GM18526 (cell line): Measurements from ENCODE around the gene MAML3.

Experiments used
- POLR2A ChIP-seq: IDR thresholded peaks from 3 replicates; pipeline ENCODE4 v1.6.1; 2011; ENCODE audit not compliant: insufficient read length; ENCODE audit errors: extremely low read depth

The MAML3 gene

DNA sequence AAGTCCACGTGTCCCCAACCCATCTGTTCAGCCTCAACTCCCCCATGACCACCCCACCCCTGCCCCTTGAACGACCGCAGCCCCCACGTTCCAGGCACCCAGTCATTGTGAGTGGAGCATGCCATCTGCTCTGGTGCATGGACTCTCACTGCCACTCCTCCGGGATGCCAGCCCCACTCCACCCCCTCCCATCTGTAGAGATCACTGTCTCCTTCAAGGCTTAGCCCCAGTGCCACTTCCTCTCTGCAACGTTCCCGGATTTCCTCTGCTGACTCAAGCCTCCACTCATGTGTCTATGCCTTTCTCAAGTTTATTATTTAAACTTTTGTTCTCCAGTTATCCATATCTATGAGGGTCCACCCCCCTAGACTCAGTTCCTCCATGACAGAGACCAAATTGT is 54.0 kb downstream of the MAML3 start:
- no peak for TF ChIP-seq POLR2A

DNA sequence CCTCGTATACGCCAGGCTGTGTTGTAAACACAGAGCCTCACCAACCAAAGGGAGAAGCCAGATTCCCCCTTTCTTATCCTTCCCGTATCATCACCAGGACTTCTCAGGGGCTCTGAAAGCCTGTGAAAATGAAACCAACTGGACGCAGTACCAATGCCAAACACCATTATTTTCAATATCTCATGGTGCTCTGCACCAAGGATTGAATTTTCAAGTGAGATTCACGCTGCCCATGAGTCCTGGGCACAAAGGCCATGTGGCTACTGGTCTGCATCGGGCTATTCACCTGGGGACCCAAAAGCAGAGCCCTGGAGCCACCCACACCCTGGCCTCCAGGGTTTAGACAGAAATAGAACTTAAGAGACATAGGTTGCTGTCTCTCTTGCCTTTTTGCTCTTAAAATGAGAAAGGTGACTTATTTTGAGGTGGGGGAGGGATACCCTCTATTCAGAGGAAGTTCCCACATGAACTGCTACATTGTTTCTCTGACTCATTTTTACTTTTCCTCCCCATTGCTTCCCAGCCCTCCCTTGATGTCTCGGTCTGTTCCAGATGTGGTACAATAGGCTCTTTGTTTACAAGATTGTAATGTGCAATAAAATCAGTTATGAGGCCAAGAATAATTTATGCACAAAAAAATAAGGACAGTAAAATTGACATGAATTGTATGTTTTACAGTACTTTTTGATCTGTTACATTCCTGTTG is 55.4 kb downstream of the MAML3 start:
- no peak for TF ChIP-seq POLR2A

- TF ChIP-seq POLR2A, result no peak
These were observed 56.4 kb downstream of the MAML3 start for GRCh38 chr4:140097572-140097971.

- TF ChIP-seq POLR2A, result no peak
These were observed 57.1 kb downstream of the MAML3 start for GRCh38 chr4:140096921-140097320.

GRCh38 chr4:140096483-140096861 is 57.5 kb downstream of the MAML3 start:
- no peak for TF ChIP-seq POLR2A

DNA sequence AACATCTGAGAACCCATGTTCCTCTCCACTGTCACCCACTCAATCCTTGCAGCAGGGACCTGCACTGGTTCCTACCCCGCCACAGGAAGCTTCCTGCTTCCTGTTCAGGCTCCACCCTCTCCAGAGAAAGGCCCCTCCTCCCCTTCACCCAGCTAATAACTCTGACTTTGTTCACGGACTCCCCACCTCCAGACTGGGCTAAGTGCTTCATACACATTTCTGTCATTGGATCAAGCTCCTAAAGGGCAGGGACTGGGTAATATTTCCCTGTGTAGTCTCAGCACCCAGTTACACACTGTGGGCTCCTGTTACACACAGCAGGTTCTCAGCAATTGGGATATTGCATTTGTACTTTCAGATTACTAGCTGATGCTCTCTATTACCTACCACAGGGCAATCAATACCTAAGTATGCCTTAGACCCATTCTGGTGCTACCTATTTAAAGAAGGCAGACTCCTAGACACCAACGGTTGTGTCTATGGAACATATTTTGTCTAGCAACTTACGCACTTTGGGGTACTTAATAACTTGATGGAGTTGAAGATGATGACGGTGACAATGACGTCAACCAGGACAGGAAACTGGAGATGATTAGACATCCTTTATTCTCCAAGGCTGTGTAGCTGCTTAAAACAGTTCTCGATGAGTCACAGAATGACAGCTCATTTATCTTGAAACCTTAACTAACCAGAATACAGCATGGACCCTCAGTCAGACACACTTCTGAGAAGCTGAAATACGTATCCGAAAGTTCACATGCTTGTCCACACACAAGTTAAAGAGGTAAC is 58.1 kb downstream of the MAML3 start:
- TF ChIP-seq POLR2A, result no peak

DNA sequence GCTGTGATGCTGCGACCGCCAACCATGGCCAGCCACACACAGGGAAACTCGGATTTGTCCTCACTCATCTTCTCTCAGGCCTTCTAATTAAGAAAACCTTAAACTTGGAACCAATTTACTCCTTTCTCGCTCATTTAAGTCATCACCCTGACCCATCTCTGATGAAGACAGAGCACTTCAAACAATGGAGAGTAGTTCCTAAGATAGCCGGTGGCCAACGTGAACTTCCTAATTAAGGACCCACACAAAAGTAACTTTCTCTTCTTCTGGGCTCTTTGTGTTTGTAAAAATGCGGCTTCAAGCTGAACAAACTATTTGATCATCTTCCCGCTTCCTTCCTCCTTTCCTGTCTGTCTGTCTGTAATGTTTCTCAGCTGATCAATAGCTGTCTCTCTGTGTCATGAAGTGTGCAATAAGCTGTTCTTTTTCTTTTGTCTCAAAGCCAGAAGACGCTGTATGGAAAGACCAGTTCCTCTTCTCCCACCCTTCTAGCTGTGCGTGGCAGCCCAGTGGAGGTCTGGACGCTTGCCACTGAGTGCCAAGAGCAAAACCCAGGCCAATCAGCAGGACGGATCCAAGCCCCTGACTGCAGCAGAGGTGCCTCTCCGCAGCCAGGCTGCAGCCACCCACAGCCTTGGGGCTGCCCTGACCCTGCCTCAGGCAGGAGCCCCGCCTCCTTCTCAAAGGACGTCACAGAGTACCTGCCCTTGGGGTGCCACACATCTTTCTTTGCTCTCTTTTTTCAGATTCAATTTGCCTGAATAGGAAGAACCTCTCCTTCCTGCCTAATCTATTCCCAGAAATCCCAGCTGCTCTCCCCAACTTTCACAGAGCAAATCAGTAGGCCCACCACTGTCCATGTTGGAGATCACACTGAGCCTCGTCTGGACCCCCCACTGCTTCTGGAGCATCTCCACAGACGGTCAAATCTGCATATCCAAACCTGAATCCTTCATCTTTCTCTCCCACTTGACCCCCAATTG is 59.3 kb downstream of the MAML3 start:
- TF ChIP-seq POLR2A, result no peak

GRCh38 chr4:140092094-140092851 is 61.7 kb downstream of the MAML3 start:
- no peak for TF ChIP-seq POLR2A

DNA sequence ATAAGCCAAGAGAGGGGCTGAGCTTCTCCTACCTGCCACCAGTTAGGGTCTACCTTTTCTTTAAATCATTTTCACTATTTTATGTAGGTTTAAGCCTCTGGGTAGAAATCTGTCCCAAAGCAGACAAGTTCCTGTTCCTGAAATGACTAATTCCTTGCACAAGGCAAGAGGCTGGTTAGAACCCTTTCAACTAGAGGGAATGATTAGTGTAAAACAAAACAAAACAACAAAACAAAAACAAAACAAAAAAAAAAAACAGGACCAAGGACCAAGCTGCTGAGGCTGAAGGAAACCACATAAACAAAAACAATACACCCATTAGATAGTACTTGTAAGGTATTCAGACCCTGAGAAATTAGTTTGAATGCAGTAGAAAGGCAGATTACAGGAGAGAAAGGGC is 62.7 kb downstream of the MAML3 start:
- TF ChIP-seq POLR2A, result no peak

DNA sequence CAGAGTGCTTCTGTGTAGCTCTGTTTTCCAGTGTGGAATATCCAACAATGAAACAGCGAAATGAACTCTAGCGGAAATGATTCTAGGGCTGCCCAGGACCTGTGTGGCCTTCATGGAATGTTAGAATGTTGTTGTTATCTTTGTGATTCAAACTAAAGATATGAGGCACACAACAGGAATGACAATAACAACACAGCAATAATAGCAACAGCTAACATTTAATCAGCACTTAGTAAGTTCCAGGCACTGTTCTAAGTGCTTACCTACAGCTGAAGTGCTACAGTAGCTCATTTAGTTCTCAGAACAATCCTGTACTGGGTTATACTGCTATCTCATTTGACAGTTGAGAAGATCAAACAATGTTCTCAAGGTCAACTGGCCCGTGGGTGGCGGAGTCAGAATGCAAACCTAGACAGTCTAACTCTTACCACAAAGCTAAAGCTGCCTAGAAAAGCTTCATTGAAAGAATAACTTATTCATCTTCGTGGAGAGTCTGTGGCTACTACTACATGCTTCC is 63.7 kb downstream of the MAML3 start:
- no peak for TF ChIP-seq POLR2A

DNA sequence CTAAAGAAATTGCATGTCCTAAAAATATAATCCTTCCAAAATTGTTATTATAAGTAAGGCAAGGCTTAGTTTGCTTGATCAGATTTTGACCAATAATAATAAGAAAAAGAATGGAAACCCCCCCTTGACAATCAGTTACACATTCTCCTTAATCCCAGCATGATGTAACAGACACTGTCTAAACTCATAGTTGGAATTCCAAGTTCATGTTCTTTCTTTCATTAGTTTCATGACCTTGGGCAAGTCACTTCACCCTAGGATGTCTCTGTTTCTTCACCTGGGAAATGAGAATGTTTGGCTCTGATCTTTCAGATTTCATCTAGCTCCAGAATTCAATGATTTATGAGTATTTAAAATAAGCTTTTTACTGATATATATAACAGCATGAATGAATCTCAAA is 64.8 kb downstream of the MAML3 start:
- no peak for TF ChIP-seq POLR2A

DNA sequence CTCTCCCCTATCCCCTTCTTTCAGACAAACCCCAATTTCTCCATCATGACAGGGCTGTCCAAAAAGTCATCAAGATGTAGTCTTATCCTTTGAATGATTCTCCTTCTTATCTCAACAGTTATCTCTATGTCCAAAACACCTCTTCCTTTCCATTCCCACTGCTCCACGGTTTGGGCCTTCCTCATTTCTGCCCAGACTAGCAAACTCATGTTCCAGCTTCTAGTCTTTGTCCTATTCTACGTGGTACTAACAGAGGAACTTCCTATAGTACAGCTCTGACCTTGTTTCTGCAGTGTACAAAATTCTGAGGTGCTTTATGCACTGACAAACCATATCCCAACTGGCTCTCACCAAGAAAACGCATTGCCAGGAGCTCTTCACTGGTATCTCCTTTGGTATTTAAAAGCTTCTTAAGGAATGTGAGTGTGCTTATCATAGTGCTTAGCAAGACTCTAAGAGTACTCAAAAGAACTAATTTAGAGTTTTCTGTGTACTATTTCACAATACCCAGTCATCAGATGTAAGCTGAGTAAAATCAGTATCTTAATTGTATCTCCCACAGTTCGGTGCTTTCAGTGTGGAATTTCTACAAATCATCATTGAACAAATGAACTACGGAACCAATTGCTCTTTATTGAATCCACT is 65.5 kb downstream of the MAML3 start:
- no peak for TF ChIP-seq POLR2A

DNA sequence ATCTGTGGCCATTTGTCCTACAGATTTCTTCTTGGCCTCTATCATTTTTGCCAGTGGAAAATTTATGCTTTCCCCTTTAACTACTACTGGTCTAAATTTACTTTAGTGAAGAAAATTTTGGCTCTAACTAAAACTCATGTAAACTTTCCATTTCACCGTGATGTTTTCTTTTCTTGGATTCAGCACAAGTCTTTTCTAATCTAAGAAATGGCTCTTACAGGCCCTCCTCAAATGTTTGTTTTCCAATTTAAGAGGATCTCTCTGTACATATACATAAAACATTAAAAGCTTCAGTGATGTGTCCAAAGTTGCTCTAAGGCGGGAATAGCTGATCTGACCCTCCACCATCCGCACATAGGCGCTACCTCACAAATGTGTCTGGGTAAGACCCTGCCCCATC is 68.1 kb downstream of the MAML3 start:
- no peak for TF ChIP-seq POLR2A

DNA sequence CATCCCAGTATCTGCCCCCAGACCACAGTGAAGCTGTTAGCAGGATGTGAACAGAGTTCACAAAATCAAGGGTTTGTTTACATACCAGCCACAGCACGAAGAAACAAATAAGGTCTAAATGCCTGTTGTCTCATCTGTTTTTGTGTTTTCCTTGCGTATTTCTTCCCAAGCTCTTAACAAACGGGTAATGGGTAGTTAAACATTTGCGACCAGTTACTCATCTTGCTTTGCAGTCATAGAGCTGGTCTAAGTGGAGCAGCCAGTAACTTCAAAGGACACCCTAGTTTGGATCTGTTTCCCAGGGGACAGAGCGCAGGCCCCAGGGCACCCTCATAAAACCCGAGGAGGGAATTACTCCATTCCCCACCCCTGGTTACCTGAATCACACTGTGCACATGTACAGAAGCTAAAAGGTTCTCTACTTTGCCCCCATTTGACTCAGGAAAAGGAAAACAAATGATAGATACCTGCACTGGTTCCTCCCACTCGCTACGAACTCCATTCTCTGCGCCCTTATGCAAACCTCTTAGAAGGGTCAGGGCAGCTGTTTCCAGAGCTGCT is 68.8 kb downstream of the MAML3 start:
- no peak for TF ChIP-seq POLR2A

DNA sequence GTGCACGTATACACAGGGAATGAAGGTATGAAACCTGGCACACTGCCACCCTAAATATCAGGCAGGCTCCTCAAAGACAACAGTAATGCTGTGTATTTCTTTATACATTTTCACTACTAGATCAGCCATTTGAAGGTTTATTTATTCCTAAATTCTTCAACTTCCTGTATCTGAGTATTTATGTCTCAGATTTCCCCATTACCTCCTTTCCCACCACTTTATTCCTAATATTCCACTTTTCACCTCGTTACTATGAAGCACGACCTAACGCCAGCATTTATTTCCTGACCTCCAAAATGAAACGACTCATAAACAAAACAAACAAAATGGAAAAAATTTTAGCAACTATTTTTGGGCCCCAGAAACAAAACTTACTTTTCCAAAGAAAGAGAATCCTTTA is 69.6 kb downstream of the MAML3 start:
- TF ChIP-seq POLR2A, result no peak
